HG02678 (cell line): ENCODE results near the gene CTDP1.

Source experiments
- ATAC-seq: cut with Tn5 transposase; IDR thresholded peaks from one replicate; pipeline ENCODE4 v1.9.1; 2021; ENCODE audit warnings: mild to moderate bottlenecking, moderate library complexity; ENCODE audit not compliant: unreplicated experiment

Gene CTDP1, protein sequence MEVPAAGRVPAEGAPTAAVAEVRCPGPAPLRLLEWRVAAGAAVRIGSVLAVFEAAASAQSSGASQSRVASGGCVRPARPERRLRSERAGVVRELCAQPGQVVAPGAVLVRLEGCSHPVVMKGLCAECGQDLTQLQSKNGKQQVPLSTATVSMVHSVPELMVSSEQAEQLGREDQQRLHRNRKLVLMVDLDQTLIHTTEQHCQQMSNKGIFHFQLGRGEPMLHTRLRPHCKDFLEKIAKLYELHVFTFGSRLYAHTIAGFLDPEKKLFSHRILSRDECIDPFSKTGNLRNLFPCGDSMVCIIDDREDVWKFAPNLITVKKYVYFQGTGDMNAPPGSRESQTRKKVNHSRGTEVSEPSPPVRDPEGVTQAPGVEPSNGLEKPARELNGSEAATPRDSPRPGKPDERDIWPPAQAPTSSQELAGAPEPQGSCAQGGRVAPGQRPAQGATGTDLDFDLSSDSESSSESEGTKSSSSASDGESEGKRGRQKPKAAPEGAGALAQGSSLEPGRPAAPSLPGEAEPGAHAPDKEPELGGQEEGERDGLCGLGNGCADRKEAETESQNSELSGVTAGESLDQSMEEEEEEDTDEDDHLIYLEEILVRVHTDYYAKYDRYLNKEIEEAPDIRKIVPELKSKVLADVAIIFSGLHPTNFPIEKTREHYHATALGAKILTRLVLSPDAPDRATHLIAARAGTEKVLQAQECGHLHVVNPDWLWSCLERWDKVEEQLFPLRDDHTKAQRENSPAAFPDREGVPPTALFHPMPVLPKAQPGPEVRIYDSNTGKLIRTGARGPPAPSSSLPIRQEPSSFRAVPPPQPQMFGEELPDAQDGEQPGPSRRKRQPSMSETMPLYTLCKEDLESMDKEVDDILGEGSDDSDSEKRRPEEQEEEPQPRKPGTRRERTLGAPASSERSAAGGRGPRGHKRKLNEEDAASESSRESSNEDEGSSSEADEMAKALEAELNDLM

GRCh38 chr18:79679552-79680099 lies at the start of gene CTDP1:
TSS of gene CTDP1 (plus strand) at chr18:79679803. CDS start at chr18:79679948, 145 bp downstream.
- peak; percentile 68 for ATAC-seq

GRCh38 chr18:79630281-79631095 lies 49.1 kb upstream of the CTDP1 start:
- no peak for ATAC-seq

DNA sequence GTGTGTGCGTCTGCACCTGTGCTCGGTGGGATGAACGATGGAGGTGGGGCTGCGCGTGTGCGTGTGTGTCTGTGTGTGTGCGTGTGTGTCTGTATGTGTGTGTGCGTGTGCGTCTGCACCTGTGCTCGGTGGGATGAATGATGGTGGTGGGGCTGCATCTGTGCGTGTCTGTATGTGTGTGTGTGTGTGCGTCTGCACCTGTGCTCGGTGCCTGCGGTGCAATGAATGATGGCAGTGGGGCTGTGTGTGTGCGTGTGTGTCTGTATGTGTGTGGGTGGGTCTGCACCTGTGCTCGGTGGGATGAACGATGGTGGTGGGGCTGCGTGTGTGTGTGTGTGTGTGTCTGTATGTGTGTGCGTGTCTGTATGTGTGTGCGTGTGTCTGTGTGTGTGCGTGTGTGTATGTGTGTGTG lies 48.5 kb upstream of the CTDP1 start:
- ATAC-seq: no peak

- no peak for ATAC-seq
These were observed 47.7 kb upstream of the CTDP1 start for GRCh38 chr18:79631761-79632446.

DNA sequence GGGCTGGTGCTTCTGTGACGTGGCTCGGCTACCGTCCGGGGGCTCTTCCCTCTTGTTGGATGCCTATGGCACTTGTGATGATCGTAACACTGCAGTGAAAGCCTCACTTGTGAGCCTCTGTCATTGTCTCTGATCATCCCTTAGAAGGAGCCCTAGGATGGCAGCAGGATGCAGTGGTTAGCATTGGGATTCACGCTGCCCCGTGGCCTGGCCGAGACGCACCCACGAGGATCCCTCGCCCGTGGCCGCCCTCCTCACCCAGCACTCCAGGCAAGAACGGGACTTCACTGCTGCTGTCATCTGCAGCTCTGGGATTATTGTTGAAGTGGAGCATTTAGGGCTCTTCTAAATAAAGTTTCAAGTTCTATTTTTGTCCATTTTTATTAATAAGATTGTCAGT lies 46.8 kb upstream of the CTDP1 start:
- ATAC-seq: no peak

DNA sequence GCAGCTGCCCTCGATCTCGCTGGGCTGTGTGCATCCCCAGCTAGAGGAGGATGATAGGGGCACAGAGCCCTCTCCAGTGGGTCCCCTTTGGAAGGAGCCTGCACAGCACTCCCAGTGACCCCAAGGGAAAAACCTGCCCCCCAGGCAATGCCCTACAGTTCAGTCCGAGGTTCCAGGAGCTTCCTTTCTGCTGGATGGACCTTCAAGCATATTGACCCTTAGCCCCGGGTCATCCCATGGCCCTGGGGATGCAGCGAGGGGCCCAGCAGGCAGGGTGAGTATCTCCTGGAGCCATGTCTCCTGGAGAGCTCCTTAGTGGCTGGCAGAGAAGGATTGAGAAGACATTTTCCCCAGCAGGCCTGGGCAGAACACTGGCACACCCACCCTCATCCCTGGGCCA lies 45.4 kb upstream of the CTDP1 start:
- ATAC-seq: no peak

DNA sequence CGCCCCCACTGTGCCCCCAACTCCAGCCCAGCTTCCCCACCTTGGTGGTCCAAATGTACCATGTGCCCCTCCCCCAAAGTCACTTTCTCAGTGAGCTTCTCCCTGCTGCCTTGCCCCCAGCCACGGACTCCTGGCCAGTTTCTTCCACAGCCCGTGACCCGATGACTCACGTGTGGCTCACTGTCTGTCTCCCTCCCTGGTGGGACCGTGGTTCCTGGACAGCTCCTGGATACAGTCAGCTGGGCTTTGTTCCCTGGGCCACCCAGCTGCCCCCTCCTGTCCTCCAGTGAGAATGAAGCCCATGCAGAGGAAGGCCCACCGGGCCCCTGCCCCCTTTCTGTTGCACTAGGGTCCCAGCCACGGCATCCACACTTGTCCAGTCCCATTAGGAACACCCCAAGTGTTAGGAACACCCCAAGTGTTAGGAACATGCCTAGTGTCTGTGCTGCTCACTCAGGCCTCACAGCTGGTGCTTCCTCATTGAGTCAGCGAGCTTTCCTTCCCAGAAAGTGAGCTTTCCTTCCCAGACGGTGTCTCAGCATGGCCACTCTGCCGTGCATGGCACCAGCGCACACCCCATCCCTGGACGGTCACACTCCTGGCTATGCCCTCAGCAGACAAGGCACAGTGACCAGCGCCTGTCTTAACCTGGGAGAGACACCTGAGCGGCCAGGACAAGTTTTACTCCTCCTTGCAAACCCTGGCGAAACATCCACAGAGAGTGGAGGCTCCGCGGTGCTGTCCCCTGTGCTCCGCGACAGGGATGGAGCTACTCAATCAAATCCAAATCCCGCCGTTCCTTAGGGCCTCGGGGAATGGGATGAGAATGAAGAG lies 44.8 kb upstream of the CTDP1 start:
- ATAC-seq: no peak

- no peak for ATAC-seq
These were observed 44.2 kb upstream of the CTDP1 start for GRCh38 chr18:79635427-79635726.

DNA sequence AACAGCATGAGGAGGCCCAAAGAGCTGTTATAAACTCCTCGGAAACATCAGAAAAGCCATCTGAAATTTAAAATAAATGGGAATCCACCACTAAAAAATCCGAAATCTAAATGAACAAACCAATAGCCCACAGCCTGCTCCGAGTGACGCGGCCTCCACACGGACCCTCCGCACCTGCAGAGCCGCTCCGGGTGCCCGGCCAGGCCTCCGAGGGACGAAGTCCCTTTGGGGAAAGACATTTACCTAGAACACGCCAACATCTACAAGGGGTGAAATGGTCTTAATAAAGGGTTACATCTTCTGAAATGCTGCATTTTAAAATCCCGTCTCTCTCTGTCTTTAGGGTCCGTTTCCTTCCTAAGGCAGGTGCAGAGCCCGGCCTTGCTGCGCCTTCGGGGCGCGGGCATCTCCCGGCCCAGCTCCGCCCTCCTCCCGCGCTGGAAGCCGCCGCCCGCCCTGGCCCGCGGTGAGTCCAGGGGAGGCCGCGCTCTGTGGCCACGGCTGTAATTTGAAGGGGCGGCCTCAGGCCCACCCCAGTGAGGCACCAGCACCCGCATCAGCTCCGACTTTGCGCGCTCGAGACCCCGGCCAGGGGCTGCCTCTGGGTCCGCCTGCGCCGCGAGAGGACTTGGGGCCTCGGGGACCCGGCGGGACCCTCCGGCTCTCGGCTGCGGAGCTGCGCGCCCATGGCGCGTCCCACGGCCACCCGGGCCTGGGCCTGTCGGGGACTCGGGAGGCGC lies 42.3 kb upstream of the CTDP1 start:
- ATAC-seq: no peak

GRCh38 chr18:79637921-79638909 lies 41.4 kb upstream of the CTDP1 start:
- ATAC-seq: no peak

- ATAC-seq: no peak
These were observed 40.4 kb upstream of the CTDP1 start for GRCh38 chr18:79639072-79639829.

DNA sequence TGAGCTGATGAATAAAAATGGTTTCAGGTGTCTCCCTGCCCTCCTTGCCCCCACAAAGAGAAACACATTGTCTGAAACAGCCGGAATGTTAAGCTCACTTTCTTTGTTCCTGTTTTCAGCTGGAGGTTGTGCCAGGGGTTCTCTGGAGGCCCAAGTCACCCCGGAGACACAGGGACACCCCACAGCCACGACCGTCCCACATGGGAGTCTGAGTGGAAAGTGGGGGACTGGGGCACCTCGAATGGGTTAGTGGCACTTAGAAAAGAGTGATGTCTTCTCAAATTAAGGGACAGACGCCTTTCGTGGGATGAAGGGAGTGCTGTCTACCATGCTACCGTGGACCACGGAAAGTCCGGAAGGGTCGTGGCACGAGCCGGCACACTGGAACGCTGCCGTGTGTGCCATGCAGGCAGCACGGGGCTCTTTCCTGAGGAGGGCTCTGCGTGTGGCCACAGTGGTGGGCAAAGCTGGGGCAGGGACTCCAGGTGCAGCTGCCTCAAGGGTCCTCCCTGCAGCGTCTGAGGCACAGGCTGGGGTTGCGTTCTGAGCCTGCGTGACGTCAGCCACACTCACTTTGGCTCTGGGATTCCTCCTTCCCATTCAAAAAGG lies 39.4 kb upstream of the CTDP1 start:
- ATAC-seq: no peak

- no peak for ATAC-seq
These were observed 38.7 kb upstream of the CTDP1 start for GRCh38 chr18:79640875-79641274.

DNA sequence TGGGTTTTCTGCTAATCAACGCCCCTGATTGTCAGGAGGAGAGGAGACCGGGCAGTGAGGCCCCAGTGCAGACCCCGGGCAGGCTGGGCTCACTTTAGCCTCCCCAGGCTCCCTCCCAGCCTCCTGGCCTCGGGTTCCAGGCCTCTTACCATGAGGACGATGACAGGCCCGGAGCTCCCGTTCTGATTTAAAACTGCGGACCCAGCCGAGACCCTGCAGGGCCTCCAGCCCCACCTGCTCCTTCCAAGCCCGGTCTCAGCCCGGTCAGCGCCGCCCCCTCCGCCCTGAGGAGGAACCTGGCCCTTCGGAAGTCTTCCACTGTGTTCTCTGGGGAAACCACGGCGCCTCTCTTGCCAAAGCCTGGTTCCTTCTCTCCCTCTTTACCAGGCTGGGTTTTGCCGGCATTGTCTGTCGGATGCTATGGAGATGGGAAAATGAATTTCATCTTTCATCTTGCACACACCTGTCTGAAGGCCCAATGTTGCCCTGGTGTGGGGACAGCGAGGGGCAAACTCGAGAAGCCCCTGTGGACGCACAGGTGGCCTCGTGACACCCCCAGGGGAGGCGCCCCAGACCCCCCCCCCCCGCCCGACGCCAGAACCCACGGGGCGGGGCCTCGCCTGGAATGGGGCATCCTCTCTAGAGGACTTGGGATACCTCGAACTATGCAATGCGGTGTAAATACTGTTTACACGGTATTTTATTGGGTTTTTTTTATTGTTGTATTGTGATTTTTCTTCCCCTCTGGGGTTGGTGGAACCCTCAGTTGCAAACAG lies 37.7 kb upstream of the CTDP1 start:
- no peak for ATAC-seq

DNA sequence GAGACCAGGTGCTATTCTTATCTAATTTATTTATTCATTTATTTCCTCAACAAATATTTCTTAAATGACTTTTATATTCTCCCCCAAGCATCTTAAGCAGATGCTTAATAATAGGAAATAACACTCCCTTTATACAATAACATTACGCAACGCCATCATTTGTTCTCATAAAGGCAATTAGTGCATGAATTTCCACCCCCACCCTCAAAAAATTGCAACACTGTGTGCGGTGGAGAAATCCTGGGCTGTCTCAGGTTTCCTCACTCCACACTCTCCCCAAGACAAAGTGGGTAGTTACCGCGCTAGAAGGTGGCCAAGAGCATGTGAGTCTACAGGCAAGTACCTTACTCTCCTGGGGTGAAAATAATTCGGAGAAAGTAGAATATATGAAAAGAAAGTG lies 37.0 kb upstream of the CTDP1 start:
- ATAC-seq: no peak
